ENCODE data around the gene KRT79.
"Not testable (repeated sequence)": the region's sequence is repeated elsewhere in the genome, so short reads cannot be mapped to it uniquely, and the experiment has no call there.

KRT79 gene

DNA sequence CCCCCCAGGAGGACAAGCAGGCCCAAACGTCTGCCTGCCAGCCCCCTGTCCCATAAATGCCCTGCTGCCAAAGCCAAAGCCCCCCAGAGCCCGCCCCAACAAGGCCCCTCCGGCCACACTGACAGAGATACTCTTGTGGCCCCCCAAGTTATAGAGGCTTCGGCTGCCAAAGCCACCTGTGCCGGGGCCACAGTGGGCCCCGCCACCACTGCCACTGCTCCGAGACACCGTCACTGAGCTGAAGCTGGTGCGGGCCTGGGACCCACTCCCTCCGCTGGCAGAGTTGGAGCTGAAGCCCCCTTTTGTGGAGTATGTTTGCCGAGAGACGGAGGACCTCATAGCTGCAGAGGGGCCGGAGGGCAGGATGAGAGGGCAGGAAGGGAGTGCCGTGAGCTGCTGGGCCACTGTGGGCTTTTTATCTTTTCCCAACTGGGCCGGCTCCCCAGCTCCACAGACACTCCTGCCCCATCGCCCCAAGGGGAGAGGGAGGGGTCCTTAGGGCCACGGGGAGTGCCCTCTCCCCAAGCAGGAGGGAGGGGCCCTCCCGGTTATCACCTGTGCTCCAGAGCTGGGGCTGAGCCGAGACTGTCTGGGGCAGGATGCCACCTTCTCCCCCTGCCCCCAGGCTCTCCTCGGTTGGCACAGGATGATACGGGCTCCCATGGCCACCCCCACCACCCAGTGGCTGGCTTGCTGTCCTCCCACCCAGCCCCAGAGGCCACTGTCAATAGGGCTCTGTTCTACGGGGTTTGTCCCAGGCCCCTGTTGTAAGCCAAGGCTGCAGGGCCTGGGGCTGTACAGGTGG, at the start of gene KRT79:
KRT79 (minus strand) TSS at position 390 of the 805 bp plus-strand sequence; CDS start at position 339, 51 bp downstream.
- DNase-seq (ENCODE audit: low spot score) = no peak

DNA sequence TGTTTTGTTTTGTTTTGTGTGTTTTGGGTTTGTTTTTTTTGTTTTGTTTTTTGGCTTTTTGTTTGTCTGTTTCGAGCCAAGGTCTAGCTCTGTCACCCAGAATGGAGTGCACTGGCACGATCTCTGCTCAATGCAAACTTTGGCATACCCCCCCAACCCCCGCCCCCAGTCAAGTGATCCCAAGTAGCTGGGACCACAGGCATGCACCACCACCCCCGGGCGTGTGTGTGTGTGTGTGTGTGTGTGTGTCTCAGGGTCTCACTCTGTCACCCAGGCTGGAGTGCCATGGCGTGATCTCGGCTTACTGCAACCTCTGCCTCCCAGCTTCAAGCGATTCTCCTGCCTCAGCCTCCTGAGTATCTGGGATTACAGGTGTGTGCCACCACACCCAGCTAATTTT, 46.4 kb upstream of the KRT79 start:
- not testable (repeated sequence) for DNase-seq (ENCODE audit: low spot score)

DNA sequence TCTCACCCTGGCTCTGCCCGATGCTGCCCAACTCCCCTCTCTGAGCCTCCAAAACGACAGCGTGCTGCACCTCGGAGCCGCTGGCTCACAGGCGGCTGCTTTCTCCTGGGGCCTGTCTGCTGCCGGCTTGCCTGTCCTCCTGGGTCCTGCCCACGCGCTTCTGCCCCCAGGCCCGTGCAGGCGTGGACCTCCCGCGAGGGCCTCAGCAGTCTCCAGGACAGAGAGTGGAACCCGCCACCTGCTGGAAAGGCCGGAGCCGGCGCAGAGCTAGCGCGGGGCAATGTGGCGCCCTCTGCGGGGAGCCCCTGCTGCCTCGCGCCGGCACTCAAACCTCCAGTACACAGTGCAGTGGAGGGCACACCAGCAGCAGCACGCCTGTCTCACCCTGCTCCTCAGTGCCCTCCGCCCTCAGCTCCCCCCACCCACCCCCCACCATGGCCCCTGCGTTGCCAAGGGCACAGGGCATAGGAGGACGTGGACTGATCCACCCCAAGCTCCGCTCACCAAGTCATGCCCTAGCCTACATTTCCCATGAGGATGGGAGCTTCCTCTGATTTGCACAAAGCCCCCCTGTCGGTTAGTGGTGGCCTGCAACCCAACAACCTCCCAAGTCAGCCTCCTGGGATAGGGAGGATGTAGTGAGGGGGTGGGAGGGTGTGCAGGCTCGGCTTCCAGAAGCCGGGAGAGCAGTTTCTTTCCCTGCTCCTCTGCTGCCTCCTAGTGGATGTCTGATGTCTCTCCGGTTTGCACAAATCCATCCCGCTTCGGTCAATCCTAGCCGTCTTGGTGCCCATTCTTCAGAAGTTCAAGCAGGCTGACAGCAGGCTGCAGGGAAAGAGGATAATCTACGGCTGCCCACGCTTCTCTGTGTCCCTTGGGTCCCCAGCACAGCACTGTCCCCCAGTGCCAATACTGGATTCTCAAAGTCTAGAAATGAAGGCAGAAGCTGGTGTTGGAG, 45.6 kb upstream of the KRT79 start:
- peak; percentile 77 for DNase-seq (ENCODE audit: low spot score)

DNA sequence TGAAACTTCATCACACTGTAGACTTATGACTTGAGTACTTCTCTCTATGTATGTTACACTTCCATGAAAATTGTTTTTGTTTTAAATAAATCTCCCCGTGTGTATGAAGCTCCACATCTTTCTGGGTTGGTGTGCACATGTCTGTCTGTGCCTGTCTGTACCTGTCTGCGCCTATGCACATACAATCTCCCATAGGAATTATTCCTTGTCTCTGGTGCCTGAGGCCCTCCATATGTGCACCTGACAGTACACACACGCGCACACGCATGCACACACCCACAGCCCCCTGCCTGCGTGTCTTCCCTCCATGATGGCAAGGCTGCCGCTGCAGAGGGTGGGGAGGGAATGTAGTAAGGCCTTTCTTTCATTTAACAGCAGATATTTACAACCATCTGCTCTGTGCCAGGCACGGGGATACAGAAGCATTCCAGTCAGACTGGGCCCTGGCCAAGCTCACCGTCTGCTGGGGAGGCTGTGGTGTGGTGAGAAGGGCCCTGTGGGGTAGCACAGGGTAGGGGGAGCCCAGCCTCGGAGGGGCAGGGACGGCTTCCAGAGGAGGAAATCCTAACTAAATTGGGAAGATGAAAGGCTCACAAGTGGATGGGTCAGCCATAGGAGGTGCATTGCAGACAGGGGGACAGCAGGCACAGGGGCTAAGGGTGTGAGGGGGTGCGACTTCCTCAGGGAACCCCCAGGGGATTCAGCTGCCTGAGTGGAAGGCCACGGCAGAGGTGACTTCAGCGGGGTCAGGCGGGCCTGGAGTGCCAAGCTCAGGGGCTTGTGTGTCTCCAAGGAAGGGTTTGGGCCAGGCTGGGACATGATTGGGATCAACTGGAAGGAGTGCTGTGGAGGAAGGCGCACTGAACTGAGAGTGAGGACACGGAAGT, 44.6 kb upstream of the KRT79 start:
- no peak for DNase-seq (ENCODE audit: low spot score)

DNA sequence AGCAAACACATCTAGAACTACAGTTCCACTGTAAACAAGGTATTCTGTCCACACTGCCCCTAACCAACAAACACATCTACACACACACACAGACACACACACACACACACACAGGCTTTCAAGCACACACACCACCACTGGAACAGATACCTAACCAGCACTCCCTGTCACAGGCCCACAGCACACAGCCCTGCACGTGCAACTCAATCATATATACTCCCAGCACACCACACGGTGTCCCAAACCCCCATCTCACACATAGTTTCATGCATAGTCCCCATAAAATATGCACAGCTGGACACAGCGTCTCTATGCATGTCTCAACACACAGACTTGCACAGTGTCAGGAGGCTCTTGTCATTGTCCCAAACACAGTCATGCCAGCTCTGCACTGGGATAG, 43.1 kb upstream of the KRT79 start:
- no peak for DNase-seq (ENCODE audit: low spot score)

DNA sequence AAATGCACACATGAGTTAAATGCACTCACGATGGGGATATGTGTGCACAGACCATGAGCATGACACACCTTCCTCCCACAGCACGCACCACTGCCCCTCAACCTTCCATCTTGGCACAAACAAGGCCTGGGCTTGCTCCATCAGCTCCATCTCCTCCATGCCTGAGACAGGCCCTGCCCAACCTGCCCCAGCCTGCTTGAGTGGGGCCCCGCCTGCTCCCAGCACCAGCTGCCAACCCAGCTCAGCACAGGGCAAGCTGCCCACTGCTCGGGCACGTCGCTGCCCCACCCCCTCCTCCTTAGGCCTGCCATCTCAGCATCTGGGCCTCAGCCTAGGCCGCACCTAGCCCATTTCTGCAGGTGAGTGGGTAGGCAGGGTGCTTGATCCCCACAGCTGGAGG, 42.3 kb upstream of the KRT79 start:
- DNase-seq (ENCODE audit: low spot score) = no peak

DNA sequence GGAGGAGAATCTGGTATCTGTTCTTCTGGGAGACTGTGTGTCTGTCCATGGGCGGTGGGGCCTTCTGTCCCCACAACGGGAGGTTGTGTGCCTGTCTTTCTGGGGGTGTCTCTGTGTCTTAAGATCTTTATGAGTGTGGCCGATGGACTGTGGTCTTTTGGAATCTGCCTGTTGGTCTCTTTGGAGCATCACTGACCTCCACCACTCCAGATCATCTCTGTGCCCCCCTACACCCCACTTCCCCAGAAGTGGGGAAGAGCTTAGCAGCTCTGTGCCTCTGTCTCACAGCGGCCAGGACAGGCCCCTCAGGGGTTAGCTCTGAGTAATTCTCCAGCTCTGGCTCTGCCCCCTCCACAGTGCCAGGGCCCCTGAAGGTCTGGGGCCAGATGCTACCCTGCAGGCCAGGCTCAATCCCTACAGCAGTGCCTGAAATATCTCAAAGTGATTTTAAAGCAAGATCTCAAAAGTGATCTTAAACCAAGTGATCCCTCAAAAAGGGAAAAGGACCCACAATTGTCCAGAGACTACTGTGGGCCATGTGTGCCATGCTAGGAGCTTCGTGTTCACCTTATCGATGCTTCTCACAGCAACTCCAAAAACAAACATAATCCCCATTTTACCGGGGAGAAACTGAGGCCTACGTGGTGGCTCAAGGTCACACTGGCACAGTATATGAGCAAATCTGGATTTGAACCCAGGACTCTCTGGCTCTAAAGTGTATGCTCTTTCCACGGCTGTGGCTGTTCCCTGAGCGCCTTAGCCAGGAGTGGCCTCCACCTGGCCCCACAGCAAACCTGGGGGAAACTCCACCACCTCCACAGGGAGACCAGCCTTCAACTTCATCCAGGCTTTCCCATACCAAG, 40.7 kb upstream of the KRT79 start:
- no peak for DNase-seq (ENCODE audit: low spot score)

DNA sequence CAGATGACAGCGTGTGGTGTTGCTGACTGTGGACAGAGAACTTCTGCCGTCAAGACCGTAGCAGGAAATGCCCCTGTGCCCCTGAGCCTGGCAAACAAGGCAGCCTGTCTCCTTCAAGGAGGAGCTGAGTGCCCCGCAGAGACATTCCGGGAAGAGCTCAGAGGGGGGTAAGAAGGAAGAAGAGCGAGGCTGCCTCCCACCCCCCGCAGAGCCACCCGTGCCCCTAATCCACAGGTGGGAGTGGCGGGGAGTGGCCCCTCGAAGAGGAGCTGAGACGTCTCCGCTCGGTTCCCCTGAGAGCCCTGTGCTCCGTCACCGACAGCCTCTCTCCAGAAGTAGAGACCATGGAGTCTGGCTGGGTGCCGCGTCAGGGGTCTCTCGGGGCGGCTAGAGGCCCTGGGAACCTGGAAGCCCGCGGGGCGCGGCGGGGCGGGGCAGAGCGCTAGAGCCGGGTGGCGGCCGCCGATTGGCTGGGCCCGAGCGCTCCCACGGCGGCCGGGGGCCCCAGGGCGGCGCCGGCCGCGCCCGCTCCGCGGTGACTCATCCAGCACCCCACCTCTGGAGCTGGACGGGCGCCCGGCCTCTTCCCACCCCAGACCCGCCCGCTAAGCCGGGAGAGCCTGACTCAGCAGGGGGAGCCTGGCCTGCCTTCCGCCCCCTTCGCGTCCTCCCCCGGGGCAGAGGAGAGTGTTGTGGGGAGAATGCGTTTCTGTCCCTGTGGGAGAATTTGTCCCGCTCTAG, 39.9 kb upstream of the KRT79 start:
- DNase-seq (ENCODE audit: low spot score) = no peak

DNA sequence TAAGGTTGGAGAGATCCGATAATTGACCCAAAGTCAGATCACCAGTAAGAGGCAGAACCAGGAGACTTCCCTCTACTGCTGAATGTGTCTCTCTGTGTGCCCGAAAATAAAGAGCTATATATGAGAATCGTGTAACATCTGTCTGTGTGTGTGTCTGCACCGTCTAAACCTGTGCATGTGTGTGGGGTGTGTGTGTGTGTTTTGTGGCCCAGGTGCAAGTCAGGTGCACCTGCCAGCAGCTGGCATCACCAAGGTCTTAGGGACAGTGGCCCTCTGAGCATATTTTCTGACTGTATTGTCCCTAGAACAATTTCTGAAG, 39.4 kb upstream of the KRT79 start:
- no peak for DNase-seq (ENCODE audit: low spot score)

DNA sequence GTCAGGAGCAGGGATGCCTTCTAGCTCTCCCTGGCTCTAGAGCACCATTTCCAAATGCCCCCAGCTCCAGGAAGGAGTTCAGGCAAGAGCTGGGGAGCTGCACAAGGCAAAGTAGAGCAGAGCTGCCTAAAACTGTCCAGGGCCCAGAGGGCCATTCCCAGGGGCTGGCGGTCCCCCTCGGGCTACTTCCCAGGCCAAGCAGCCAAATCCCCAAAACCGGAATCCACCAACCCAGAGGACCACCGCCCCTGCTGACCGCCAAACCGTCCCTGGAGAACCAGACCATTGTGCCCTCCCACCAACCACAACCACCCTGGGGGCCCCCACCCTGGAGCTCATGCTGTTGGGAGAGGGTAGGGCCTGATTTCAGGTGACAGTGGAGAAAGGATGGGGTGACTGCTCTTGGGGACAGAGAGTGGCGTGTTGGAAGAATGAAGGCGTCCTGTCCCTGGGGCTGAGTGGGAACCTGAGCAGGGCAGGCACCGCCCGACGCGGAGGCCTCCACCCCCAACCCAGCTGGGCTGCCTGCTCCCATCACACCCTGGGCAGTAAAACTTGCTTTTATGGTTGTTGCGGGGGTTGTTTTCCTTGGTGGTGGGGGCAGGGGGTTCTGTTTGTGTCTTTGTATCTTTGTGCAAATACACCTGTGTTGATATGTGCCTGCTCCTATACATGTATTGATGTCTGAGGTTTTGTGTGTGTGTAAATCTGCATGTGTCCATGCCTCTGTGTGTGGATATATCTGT, 38.7 kb upstream of the KRT79 start:
- DNase-seq (ENCODE audit: low spot score) = no peak

DNA sequence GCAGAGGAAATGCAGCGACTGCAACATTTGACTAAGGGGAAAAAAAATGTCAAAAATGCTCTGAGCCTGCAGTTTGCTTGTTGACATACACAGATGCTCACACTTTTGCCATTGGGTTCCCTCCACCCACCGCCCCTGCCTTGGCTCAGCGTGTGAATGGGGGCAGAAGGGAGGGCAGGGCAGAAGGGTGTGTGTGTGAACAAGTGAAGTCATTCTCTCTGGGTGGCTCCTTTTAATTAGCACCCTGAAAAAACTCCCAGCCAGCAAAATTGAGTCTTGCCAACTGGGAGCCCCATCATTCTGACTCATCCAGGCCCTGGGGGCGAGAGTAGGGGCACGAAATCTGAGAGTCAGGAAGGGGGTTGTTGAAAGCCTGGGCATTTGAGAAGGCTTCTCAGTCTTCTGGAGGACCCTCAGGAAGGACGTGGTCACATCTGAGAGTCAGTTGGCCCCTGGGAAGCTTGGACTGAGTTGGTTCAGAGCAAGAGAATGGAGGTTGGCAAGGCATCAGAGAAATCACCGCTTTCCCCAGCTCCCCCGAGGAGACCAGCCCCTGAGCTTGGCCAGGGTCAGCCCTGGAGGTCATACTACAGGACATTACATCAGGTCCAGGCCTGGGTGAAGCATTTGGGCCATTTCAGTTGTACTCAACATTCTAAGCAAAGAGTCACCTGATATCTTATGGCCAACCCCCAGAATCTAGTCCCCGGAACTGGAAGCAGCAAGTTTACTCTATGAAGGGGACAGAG, 37.4 kb upstream of the KRT79 start:
- no peak for DNase-seq (ENCODE audit: low spot score)

DNA sequence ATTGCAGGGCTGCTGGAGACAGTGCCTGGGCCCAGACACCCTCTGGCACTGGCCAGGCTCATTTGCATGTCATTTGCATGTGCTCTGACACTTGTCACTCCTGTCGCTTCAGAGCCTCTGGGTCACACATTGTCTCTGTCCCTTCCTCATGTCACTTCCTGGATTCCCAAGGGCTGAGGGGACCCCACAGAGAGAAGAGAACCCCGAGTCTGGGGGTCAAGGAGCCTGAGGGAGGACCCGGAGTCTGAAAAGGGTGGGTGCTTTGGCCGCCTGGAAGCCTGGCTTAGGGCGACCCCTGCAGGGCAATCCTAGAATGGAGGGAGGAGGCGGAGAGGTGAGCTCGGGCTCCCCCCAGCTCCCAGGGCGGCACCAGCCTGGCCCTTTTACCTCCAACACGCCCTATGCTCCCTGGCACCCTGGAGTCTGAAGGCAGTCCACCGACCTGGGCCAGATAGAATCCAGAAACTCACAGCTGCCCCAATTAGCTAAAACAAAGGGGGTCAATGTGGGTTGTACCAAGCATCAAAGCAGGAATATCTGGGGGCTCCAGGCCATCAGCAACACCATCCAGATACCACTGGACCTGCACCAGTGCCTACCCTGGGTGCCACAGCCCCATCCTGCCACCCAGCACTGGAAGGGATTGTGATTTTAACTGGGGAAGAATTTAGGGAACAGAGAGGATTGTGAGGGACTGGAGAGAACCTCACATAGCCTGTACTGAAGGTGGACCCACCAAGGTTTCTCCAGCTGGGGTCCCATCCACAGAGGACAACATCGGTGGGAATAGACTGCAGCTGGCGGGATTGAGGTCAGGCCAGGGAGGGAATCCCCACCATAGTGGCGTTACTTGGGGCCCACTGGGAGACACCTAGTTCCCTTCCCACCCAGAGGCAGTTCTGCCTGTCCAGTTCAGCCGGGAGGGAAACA, 36.5 kb upstream of the KRT79 start:
- peak; percentile 84 for DNase-seq (ENCODE audit: low spot score)

DNA sequence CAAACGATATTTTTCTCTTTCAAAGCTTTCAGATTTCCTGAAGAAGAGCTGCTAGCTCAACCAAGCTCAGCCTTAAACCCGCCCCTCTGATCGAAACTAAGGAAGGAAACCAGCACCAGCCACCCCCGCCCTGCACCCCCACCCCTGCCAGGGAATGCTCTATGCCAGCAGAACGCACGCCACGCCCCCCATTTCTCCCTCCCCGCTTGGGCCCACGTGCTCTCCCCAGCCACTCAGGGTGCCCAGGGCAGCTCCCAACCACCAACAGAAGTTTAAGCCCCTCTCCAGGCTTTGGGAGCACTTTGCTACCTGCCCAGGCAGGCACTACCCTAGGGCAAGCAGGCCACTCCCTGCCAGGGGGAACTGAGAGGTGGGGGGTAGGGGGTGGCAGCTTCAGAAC, 33.5 kb upstream of the KRT79 start:
- DNase-seq (ENCODE audit: low spot score) = no peak

DNA sequence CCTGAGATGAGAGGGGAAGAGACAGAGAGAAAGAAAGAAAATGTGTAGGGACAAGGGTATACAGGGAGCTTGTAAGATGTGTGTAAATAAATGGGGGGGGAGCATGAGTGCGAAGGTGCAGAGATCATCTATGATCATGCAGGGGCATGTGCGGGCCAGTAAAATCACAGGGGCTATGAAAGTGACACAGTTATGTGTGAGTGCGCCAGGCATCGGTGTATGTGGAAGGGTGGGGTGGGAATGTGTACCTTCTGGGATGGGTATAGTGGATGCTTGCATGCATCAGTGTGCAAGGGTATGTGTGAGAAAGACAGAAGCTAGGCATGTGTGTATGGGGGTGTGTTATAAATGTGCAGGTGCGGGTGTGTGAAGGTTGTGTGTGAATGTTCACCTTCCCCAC, 33.0 kb upstream of the KRT79 start:
- DNase-seq (ENCODE audit: low spot score) = no peak

DNA sequence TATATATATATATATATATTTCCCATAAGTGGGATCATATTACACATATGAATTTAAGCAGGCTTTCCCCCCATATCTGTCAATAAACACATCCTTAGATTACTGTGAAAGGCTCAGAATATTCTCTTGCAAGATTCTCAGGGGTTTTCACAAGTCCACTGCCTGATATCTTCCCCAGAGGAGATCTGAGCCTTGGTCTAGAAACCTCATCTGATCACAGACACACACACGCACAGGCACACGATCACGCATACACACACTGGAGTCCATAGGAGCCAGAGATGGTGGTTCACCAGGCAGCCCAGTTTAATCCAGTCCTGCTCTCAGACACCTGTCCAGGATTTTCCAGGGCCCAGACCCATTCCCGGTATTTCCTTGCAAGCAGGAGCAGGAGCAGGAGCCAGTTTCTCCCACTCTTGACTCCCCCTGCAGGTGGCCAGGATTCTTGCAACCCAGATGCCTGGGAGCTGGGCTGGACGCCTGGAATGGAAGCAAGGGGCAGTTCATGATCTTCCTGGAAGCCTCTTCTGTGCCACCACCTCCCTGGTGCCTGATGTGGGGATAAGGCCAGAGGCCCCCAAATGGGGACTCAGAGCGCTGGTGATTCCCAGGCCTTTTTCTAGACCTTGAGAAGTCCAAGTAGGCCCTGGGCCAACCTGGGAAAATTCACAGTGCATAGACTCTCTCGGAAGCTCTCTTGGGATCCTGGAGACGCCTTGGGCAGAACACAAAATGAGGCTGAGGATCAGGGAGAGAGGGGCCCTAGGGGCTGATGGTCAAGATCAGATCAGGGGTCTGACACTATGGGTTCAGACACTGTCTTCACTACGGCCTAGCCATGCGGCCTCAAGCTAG, 31.2 kb upstream of the KRT79 start:
- DNase-seq (ENCODE audit: low spot score) = peak; percentile 34

DNA sequence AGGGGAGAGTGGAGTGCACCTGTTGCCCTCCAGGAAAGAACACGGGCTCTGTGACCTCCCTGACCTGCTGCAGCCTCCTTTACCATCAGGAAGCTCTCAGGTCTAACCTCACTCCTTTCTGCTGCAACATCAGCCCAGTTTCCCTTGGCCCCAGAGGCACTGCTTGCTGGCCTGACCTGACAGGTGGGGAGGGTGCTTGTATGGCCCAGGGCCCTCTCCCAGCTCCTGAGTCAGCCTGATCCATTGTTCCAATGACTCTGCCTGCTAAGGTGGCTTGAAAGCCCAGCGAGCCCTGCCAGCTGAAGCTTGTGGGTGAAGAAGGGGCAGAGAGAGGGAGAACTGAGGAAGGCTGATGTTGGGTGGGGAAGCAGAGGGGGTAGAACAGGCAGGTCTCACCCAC, 27.9 kb upstream of the KRT79 start:
- DNase-seq (ENCODE audit: low spot score) = no peak

DNA sequence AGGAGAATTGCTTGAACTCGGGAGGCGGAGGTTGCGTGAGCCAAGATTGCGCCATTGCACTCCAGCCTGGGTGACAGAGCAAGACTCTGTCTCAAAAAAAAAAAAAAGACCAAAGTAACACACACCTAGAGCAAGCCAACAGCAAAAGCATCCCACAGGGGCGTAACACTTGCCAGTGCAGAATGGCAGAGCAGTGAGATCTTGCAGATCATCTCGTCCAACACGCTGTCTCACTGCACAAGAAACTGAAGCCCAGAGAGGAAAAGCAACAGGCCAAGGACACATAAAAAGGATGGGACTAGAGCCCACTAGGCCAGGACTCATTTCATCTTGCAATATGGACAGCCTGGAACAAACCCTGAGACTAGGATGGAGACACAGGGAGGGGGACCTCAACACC, 27.4 kb upstream of the KRT79 start:
- no peak for DNase-seq (ENCODE audit: low spot score)

Measured in NAMALWA (cell line).